Activated CD4-positive, alpha-beta memory T cell treated with anti-CD3 and anti-CD28 coated beads for 36 hours (primary cell): ENCODE results near the gene TMEM51. TPM values are rescaled to one million over a fixed set of nuclear protein-coding genes. Genes with fewer than 3 reads are reported as not detected.
A peak's percentile ranks its signal among the peaks of the same experiment; 100 is the strongest.

Experiments
- CTCF ChIA-PET: fragments of 350-600 bp; sonication (Branson Sonifier 250); formaldehyde crosslinking; loops from one replicate; lab custom pipeline; 2021; ENCODE audit warnings: antibody characterized with exemption, inconsistent platforms; lab: Charles Lee
- POLR2A ChIA-PET: fragments of 350-600 bp; sonication (Branson Sonifier 250); formaldehyde crosslinking; loops from one replicate; lab custom pipeline; 2021; ENCODE audit warnings: antibody characterized with exemption; lab: Charles Lee
- DNase-seq: peaks from one replicate; pipeline ENCODE4 v3.0.0-alpha.2; 2020
- H3K27ac Mint-ChIP-seq: one replicate; pipeline ENCODE4 v1.8.0; 2021; ENCODE audit warnings: mixed read lengths
- H3K27me3 Mint-ChIP-seq: one replicate; pipeline ENCODE4 v1.8.0; 2021; ENCODE audit warnings: mixed read lengths
- H3K36me3 Mint-ChIP-seq: one replicate; pipeline ENCODE4 v1.8.0; 2021; ENCODE audit warnings: mixed read lengths
- H3K4me1 Mint-ChIP-seq: one replicate; pipeline ENCODE4 v1.8.0; 2021; ENCODE audit warnings: low read depth, mixed read lengths
- H3K4me3 Mint-ChIP-seq: one replicate; pipeline ENCODE4 v1.8.0; 2021; ENCODE audit warnings: mild to moderate bottlenecking, mixed read lengths
- H3K9me3 Mint-ChIP-seq: one replicate; pipeline ENCODE4 v1.8.0; 2021; ENCODE audit warnings: mixed read lengths
- intact Hi-C: fragments of 100-400 bp; cut with micrococcal nuclease; formaldehyde crosslinking; loops from one replicate; pipeline ENCODE4 v1.15.1; 2023
- total RNA-seq, 2 experiments: library from RNA; stranded (reverse); gene quantifications; one replicate each; pipeline ENCODE4 v1.2.3, GENCODE V29; 2021

Gene TMEM51
- total RNA-seq, 2 experiments from 2014 or later = not detected

DNA sequence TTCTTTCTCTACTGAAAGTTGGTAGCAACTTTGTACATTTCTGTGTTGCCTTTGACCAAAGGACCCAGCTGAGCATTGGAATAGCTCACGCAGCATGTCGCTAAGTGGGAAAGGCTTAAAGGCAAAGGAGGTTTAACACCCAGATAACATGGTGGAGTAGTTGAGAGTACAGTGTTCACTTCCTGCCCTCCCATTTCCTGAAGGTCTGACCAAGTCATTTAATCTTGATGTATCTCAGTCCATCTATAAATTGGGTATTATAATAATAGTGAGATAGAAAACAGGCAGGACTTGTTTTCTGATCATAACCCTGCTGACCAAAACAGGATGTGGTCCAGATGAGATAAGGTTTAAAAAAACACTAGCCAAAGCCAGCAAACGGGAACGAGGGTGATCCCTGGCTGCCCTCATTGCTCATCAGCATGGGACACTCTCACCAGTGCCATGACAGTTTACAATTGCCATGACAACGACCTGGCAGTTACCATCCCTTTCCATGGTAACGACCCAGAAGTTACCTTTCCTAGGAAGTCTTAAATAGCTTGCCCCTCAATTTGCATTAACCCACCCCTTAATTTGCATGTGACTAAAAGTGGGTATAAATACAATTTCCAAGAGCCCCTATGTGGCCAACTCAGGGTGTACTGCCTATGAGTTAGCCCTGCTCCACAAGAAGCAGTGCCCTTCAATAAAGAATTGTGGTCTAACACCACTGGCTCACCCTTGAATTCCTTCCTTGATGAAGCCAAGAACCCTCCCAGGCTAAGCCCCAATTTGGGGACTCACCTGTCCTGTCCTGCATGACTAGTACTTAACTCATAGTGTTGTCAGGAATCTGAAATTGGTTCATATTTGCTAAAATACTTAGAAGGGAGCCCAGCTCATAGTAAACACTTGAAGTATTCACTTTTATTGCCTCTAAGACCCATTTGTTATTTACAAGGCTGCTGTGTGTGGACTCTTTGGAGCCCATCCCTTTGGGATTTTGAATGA is 65.0 kb downstream of the TMEM51 start:
- Mint-ChIP-seq H3K4me3 (no peak overlapping the region), H3K27ac (no peak overlapping the region), H3K4me1 (peaks cover 2% of the 10 kb centered on the region), H3K27me3 (peaks cover 12% of the 10 kb centered on the region), H3K9me3 (no peaks in the 10 kb centered on the region), H3K36me3 (no peaks in the 10 kb centered on the region)
- intact Hi-C loops = no loop called here
- CTCF ChIA-PET = no interaction called here
- DNase-seq = no peak
- POLR2A ChIA-PET = no interaction called here

- CTCF ChIA-PET = no interaction called here
- H3K4me3 Mint-ChIP-seq = no peak overlapping the region
These were observed 65.9 kb downstream of the TMEM51 start for GRCh38 chr1:15219280-15220023.

GRCh38 chr1:15220024-15220392 is 66.5 kb downstream of the TMEM51 start:
- ChIA-PET CTCF (interaction anchor here (2.4 kb wide), 1 partner anchor 91 kb away, joined by 9 read pairs; no protein-coding TSS in a partner anchor), POLR2A (no interaction called here)
- H3K4me3 Mint-ChIP-seq = no peak overlapping the region
- DNase-seq = no peak
- intact Hi-C loops = no loop called here
- no peak overlapping the region for H3K27ac Mint-ChIP-seq
- peaks cover 17% of the 10 kb centered on the region for H3K27me3 Mint-ChIP-seq
- peaks cover 2% of the 10 kb centered on the region for H3K4me1 Mint-ChIP-seq
- no peaks in the 10 kb centered on the region for H3K9me3 Mint-ChIP-seq
- H3K36me3 Mint-ChIP-seq = no peaks in the 10 kb centered on the region

More at GRCh38 chr1:15219280-15220023, 65.9 kb downstream of the TMEM51 start:
- H3K36me3 Mint-ChIP-seq = no peaks in the 10 kb centered on the region
- POLR2A ChIA-PET = no interaction called here
- H3K9me3 Mint-ChIP-seq = no peaks in the 10 kb centered on the region
- H3K27me3 Mint-ChIP-seq = peaks cover 17% of the 10 kb centered on the region
- peak; percentile 37 for DNase-seq
- H3K4me1 Mint-ChIP-seq = peaks cover 2% of the 10 kb centered on the region
- no peak overlapping the region for H3K27ac Mint-ChIP-seq
- intact Hi-C loops = no loop called here

DNA sequence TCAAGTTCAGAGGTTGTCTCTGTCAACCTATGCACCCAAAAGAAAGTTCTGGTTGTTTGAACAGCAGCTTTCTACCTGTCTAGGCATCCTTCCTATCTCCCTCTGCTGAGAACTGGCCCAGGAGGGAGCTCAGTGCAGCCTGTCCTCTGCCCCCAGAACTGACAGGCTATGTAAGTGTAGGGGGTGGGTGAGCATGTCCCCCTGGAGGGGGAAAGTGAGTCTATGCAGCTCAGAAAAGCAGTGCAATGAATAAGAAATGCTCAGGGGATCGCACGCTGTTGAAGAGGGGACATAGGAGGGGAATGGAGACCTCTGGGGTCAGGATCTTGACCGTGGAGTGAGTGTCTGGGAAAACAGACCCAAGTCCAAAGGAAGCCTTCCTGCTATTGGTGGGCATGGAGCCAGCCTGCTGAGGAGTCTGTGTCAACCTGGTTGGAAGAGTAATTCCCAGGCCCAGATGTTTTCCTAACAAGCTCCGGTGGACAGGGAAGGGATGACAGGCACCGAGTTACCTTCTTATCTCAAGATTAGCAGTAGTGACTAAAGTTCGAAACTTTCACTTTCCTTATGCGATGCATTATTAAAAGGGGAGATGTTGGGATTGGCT is 67.4 kb downstream of the TMEM51 start:
- H3K36me3 Mint-ChIP-seq = no peaks in the 10 kb centered on the region
- DNase-seq = no peak
- intact Hi-C loops = no loop called here
- H3K9me3 Mint-ChIP-seq = no peaks in the 10 kb centered on the region
- peaks cover 17% of the 10 kb centered on the region for H3K27me3 Mint-ChIP-seq
- H3K4me3 Mint-ChIP-seq = no peak overlapping the region
- H3K4me1 Mint-ChIP-seq = peaks cover 2% of the 10 kb centered on the region
- no peak overlapping the region for H3K27ac Mint-ChIP-seq
- ChIA-PET POLR2A (interaction anchor here (0.6 kb wide), 1 partner anchor 113 kb away, joined by 3 read pairs; no protein-coding TSS in a partner anchor), CTCF (interaction anchor here (2.4 kb wide), 1 partner anchor 92 kb away, joined by 9 read pairs; no protein-coding TSS in a partner anchor)

- Mint-ChIP-seq H3K27me3 (peaks cover 13% of the 10 kb centered on the region), H3K4me3 (no peak overlapping the region), H3K4me1 (peaks cover 2% of the 10 kb centered on the region), H3K27ac (no peak overlapping the region), H3K9me3 (no peaks in the 10 kb centered on the region), H3K36me3 (no peaks in the 10 kb centered on the region)
- CTCF ChIA-PET = interaction anchor here (2.4 kb wide), 1 partner anchor 94 kb away, joined by 9 read pairs; no protein-coding TSS in a partner anchor
- intact Hi-C loops = no loop called here
- DNase-seq = no peak
- POLR2A ChIA-PET = interaction anchor here (0.6 kb wide), 1 partner anchor 21 kb away, joined by 4 read pairs; no protein-coding TSS in a partner anchor
These were observed 69.2 kb downstream of the TMEM51 start for GRCh38 chr1:15222653-15223303.

DNA sequence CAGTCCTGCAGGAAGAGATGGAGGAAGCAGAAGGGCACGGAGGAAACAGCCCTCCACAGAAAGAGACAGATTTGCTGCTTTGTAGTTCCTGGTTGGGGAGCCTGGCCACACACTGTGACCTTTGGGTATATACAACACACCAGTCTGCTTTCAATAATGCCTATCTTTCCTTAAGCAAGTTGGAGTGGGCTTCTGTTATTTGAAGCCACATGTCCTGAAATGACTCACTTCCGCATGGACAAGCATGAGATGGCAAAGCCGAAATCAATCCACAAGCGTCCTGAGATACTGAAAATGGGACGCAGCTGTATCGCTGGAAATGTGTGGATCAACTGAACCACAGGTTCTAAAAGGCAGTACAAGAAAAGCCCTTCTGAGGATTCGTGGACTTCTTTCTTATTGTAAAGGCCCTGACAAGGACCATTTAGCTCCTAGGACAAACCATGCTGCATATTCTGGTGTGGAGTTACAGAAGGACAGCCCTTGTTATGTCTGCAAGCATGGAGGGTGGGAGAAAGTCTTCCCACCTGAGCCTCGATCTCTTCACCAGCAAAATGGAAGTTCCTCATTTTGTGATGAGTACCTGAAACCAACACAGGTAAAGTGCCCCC is 70.8 kb downstream of the TMEM51 start:
- ChIA-PET POLR2A (no interaction called here), CTCF (no interaction called here)
- Mint-ChIP-seq H3K4me1 (peaks cover 2% of the 10 kb centered on the region), H3K4me3 (no peak overlapping the region), H3K27ac (no peak overlapping the region), H3K27me3 (peaks cover 13% of the 10 kb centered on the region), H3K9me3 (no peaks in the 10 kb centered on the region), H3K36me3 (no peaks in the 10 kb centered on the region)
- intact Hi-C loops = no loop called here
- no peak for DNase-seq

- Mint-ChIP-seq H3K36me3 (no peaks in the 10 kb centered on the region), H3K4me1 (no peaks in the 10 kb centered on the region), H3K27ac (no peak overlapping the region), H3K9me3 (no peaks in the 10 kb centered on the region), H3K4me3 (no peak overlapping the region), H3K27me3 (peaks cover 13% of the 10 kb centered on the region)
- POLR2A ChIA-PET = no interaction called here
- no peak for DNase-seq
- intact Hi-C loops = no loop called here
- CTCF ChIA-PET = interaction anchor here (0.8 kb wide), 1 partner anchor 13 kb away, joined by 3 read pairs; no protein-coding TSS in a partner anchor
These were observed 71.4 kb downstream of the TMEM51 start for GRCh38 chr1:15224974-15225373.

- no peak for DNase-seq
- POLR2A ChIA-PET = no interaction called here
- intact Hi-C loops = no loop called here
- no peak overlapping the region for H3K27ac Mint-ChIP-seq
- H3K4me1 Mint-ChIP-seq = no peaks in the 10 kb centered on the region
- CTCF ChIA-PET = interaction anchor here (0.8 kb wide), 1 partner anchor 14 kb away, joined by 3 read pairs; no protein-coding TSS in a partner anchor
- H3K9me3 Mint-ChIP-seq = no peaks in the 10 kb centered on the region
- H3K27me3 Mint-ChIP-seq = peaks cover 13% of the 10 kb centered on the region
- H3K4me3 Mint-ChIP-seq = no peak overlapping the region
- no peaks in the 10 kb centered on the region for H3K36me3 Mint-ChIP-seq
These were observed 71.9 kb downstream of the TMEM51 start for GRCh38 chr1:15225461-15225860.

- CTCF ChIA-PET = no interaction called here
- intact Hi-C loops = no loop called here
- Mint-ChIP-seq H3K27me3 (peaks cover 10% of the 10 kb centered on the region), H3K4me3 (no peak overlapping the region), H3K36me3 (no peaks in the 10 kb centered on the region), H3K4me1 (peaks cover 7% of the 10 kb centered on the region), H3K9me3 (no peaks in the 10 kb centered on the region), H3K27ac (no peak overlapping the region)
- POLR2A ChIA-PET = no interaction called here
- DNase-seq = no peak
These were observed 73.1 kb downstream of the TMEM51 start for GRCh38 chr1:15226388-15227255.

GRCh38 chr1:15229707-15230131 is 76.2 kb downstream of the TMEM51 start:
- H3K27me3 Mint-ChIP-seq = no peaks in the 10 kb centered on the region
- no peaks in the 10 kb centered on the region for H3K36me3 Mint-ChIP-seq
- ChIA-PET CTCF (interaction anchor here (0.7 kb wide), 1 partner anchor 41 kb away, joined by 4 read pairs; no protein-coding TSS in a partner anchor), POLR2A (no interaction called here)
- intact Hi-C loops = no loop called here
- no peak overlapping the region for H3K4me3 Mint-ChIP-seq
- no peaks in the 10 kb centered on the region for H3K9me3 Mint-ChIP-seq
- no peak overlapping the region for H3K27ac Mint-ChIP-seq
- DNase-seq = no peak
- peaks cover 15% of the 10 kb centered on the region for H3K4me1 Mint-ChIP-seq
